GM13977 (cell line): Measurements from ENCODE around the gene REXO5.
"Not testable (repeated sequence)": the region's sequence is repeated elsewhere in the genome, so short reads cannot be mapped to it uniquely, and the experiment has no call there.

ENCODE experiments used
- DNase-seq: peaks from one replicate; pipeline ENCODE4 v3.0.0; 2012; ENCODE audit warnings: low spot score
- in situ Hi-C: fragments of 300-500 bp; cut with MboI; formaldehyde crosslinking; loops from one replicate; pipeline ENCODE4 v1.12.0; 2022; ENCODE audit warnings: low sequenced_read_pairs, low pct_unique_long_range_greater_than_20kb, mixed read lengths, inconsistent platforms; ENCODE audit not compliant: unreplicated experiment
- TF ChIP-seq, protein P1 (sequence below): IDR thresholded peaks from 2 replicates; pipeline ENCODE4 v1.5.1; 2012; ENCODE audit warnings: mild to moderate bottlenecking, control low read depth; ENCODE audit not compliant: insufficient read depth; ENCODE audit errors: extremely low read depth, missing control alignments

The REXO5 gene

DNA sequence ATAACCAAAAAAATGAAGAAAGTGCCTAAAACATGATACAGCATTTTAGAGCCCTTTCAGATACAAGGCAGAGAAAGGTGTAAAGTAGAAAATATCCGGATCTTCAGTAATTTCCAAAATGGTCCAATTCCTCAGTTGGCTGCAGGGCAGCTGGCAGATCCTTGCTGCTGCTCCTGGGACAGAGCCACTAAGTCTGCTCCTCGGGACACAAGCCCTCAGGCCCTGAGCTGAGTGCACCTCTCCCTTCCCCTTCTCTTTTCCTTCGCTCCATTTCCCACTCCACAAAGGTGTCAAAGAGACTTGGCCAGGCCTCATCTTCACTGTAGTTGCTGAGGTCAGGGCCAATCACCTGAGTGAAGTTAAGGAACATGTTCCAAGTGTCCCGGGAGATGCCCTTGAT is 53.4 kb downstream of the REXO5 start:
- TF ChIP-seq, protein P1, sequence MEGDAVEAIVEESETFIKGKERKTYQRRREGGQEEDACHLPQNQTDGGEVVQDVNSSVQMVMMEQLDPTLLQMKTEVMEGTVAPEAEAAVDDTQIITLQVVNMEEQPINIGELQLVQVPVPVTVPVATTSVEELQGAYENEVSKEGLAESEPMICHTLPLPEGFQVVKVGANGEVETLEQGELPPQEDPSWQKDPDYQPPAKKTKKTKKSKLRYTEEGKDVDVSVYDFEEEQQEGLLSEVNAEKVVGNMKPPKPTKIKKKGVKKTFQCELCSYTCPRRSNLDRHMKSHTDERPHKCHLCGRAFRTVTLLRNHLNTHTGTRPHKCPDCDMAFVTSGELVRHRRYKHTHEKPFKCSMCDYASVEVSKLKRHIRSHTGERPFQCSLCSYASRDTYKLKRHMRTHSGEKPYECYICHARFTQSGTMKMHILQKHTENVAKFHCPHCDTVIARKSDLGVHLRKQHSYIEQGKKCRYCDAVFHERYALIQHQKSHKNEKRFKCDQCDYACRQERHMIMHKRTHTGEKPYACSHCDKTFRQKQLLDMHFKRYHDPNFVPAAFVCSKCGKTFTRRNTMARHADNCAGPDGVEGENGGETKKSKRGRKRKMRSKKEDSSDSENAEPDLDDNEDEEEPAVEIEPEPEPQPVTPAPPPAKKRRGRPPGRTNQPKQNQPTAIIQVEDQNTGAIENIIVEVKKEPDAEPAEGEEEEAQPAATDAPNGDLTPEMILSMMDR = no peak
- no peak for DNase-seq
- in situ Hi-C loops = no loop called here

DNA sequence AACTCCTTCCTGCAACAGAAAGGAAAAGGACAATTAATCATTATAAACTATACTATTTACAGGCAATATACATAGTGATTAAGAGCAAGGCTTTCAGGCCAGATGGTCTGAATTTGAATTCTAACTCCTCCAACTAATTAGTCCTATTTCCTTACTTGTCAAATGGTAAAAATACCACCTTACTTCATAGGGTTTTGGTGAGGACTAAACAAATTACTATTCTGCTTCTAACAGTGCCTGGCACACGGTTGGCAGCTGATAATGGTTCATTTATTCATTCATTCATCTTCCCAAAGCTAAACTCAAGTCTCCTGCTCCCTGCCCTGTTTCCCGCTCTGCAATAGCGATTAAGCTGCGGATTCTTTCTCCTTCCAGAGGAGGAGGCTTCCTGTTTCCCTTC is 54.0 kb downstream of the REXO5 start:
- TF ChIP-seq, protein P1 = no peak
- in situ Hi-C loops = no loop called here
- no peak for DNase-seq

DNA sequence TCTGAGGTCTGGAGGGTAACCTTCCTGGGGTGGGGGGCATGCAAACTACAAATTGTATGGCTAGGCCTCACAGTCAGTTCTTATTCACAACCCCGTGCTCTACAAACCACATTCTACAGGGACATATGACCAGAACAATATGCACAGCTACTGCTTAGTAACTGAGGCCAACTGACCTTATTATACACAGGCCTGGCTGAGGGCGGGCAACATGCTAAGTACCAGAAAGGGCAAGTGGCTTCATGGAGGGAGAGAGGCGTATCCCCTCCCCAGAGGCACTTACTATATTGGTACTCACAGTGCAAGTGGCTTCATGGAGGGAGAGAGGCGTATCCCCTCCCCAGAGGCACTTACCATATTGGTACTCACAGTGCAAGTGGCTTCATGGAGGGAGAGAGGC is 54.7 kb downstream of the REXO5 start:
- in situ Hi-C loops, DNase-seq: not testable (repeated sequence)

DNA sequence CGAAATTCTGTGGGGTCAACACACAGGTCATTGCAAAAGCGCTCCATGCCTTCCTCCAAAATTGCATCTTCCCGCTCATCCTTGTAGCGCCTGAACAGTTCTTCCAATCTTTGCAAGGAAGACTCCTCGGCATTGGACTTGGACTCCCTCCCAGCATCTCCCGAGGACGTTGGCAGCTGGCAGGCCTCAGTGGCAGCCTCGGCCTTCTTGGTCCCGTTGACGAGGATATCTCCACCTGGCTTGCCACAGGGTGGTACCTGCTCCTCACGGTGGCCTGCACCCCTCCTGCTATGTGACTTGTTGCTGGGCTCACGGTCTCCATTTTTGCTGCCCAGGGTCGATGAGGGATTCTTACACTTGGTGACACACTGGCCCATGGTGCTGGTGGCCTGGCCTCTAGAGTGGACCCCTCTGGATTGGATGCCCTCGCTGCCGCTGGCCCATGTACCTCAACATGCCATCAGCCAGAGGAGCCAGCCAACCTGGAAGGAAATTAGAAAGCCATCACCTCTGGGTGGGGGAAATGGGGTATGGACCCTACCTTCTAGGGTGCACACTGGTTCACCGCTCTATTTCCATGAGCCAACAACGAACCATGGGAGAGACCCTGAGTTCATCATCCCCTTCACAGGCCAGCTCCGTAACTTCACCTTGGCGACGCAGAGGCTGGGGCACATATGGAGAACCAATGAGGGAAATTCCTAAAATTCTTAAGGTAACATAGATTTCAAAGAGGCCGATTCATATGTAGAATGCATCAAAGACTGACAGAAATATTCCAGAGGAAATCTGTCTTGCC is 56.0 kb downstream of the REXO5 start:
- in situ Hi-C loops = no loop called here
- TF ChIP-seq, protein P1 = no peak
- DNase-seq = no peak

DNA sequence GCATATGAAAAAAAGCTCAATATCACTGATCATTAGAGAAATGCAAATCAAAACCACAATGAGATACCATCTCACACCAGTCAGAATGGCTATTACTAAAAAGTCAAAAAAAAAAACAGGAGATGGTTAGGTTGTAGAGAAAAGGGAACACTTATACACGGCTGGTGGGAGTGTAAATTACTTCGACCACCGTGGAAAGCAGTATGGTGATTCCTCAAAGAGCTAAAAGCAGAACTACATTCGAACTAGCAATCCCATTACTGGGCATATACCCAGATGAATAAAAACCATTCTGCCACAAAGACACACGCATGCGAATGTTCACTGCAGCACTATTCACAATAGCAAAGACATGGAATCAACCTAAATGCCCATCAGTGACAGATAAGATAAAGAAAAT is 58.0 kb downstream of the REXO5 start:
- in situ Hi-C loops, DNase-seq: not testable (repeated sequence)

DNA sequence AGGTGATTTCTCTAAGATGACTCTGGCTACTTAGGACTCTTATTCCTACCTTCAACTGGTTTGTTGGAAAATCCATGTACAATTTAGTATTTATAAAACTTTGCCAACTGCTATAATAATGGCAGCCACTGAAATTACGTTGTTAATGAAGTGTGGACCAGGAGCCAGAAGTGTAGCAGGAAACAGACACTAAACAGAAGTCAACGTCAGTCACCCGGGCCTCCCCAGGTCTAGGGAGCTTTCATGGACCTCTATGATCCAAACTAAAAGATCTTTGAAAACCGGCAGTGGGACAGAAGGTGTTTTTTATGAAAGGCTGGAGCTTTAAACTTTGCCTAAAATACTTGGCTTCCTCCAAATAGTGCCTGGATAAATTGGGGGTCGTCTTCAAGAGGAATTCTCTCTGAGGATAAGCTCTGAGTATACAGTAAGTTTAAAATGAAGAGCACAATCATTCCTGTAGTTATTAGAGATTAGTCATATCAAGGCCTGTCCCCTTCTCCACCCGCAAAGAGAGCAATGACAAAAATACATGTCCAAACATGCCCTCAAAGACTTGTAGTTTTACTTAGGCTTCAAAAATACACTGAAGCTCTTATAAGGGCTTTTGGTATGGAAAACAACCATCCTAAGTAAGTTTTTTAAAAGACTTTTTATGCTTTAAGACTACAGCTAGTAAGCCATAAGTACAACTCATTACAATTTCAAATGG is 59.2 kb downstream of the REXO5 start:
- TF ChIP-seq, protein P1 = no peak
- DNase-seq = peak; percentile 79
- in situ Hi-C loops = no loop called here

DNA sequence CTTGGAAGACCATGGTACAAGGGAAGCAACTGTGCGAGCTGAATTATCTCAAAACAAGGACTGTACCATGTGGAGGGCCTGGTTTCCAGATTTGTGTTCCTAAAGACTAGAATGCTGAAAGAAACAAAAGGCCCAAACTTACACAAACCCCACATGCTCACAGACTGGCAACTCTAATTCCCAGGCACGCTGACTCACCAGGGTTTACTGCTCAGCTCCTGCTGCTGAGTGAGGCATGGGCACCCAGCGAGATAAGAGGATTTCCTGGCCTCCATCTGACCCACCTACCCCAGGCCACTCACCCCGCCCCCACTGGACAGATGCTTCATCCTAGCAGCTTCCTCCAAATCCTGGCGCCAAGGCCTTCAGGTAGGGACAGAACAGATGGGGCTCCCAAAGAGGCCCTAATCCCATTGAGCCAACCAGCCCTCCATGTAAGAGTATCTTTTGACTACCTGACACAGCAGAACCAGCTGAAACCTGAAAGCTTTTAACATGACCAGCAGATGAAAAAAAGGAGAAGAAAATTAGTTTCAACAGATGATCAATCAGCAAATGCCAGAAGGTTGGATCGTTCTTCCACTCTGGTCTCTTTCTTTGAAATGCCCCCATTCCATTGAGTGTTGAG is 59.9 kb downstream of the REXO5 start:
- TF ChIP-seq, protein P1 = no peak
- DNase-seq = peak; percentile 23
- in situ Hi-C loops = no loop called here
